SH-SY5Y (cell line): ENCODE data around the gene CDK4.

Experiments used
- GATA2 ChIP-seq: IDR thresholded peaks from 2 replicates; pipeline ENCODE4 v1.6.1; 2011; ENCODE audit warnings: mild to moderate bottlenecking, low read depth, low read length
- GATA3 ChIP-seq: IDR thresholded peaks from 2 replicates; pipeline ENCODE4 v1.6.1; 2011; ENCODE audit warnings: low read depth, mild to moderate bottlenecking, low read length, moderate library complexity

- no peak for TF ChIP-seq GATA2
- TF ChIP-seq GATA3: no peak
Observed at GRCh38 chr12:57800965-57801364, 48.9 kb upstream of the CDK4 start.
